Measurements from ENCODE around the gene CLDN19.

DNA sequence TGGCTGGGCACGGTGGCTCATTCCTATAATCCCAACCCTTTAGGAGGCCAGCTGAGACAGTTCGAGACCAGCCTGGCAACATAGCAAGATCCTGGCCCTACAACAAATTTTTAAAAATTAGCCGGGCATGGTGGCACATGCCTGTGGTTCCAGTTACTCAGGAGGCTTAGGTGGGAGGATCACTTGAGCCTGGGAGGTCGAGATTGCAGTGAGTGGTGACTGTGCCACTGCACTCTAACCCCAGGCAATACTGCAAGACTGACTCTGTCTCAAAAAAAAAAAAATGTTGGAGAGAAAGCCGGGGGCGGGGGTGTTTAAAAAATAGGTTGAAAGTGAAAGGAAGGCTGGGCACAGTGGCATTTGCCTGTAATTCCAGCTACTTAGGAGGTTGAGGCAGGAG, 16.5 kb downstream of the CLDN19 start:
- TF ChIP-seq, protein P1, sequence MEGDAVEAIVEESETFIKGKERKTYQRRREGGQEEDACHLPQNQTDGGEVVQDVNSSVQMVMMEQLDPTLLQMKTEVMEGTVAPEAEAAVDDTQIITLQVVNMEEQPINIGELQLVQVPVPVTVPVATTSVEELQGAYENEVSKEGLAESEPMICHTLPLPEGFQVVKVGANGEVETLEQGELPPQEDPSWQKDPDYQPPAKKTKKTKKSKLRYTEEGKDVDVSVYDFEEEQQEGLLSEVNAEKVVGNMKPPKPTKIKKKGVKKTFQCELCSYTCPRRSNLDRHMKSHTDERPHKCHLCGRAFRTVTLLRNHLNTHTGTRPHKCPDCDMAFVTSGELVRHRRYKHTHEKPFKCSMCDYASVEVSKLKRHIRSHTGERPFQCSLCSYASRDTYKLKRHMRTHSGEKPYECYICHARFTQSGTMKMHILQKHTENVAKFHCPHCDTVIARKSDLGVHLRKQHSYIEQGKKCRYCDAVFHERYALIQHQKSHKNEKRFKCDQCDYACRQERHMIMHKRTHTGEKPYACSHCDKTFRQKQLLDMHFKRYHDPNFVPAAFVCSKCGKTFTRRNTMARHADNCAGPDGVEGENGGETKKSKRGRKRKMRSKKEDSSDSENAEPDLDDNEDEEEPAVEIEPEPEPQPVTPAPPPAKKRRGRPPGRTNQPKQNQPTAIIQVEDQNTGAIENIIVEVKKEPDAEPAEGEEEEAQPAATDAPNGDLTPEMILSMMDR (IDR thresholded peaks at IDR 0.05): no peak
- no peak for TF ChIP-seq POLR2AphosphoS5 (IDR thresholded peaks at IDR 0.05)

Data from gastroesophageal sphincter (tissue), 3 donors.